Measurements from ENCODE around the gene LRMDA.

Gene LRMDA

GRCh38 chr10:76393875-76394706 lies 962.7 kb downstream of the LRMDA start:
- DNase-seq, result no peak

DNA sequence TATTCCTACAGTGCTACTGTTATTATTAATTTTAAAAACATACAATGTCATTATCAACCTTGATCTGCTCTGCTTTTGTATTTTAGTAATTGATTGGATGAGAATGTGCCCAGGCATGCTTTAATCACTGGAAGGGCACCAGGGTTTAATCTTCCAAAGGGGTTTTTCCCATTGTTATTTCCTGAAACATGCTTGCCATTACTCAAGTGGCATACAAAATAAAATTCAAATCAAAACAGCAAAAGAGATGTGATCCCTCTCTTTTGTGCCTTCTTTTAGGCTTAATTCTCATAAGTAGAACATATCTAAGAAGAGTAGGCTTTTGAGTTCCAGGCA lies 963.3 kb downstream of the LRMDA start:
- DNase-seq, result no peak

GRCh38 chr10:76395251-76395650 lies 963.8 kb downstream of the LRMDA start:
- no peak for DNase-seq

GRCh38 chr10:76396134-76396533 lies 964.7 kb downstream of the LRMDA start:
- DNase-seq, result no peak

DNA sequence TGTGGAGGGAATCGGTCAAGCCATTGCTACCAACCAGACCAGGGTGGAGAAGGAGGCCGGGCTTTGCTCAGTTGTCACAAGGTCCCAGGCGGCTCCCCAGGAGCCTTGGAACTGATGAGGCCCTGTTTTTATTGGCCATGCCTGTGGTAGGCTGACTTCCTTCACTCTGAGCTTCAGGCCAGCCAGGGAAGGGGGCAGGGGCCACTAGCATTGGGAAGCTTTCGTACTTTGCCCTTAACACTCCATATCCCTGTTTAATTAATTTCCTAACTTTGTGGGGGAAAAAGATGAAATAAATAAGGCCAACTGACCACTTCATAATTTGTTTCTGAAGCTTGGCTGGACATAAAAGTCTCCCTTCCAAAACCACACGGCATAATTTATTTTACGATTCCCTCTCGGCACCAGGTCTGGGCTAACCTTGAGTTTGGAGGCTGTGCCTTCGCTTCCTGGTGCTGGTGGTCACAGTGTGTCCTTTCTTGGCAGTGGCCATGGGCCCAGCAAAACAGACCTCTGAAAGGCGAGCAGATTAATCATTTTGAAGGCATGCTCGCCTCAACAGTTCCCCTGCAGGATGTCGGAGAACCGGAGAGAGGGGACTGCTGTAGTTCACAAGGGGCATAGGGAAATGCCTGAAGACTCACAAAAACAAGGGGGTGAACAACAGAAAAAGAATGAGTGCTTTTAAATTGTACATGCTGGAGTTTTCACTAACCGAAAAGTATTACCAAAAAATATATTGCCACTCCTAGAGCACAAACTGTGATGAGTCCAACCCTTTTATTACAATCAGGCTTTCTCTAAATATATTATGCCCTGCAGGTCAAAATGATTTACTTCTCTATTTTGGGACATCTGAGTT lies 966.0 kb downstream of the LRMDA start:
- DNase-seq, result no peak

DNA sequence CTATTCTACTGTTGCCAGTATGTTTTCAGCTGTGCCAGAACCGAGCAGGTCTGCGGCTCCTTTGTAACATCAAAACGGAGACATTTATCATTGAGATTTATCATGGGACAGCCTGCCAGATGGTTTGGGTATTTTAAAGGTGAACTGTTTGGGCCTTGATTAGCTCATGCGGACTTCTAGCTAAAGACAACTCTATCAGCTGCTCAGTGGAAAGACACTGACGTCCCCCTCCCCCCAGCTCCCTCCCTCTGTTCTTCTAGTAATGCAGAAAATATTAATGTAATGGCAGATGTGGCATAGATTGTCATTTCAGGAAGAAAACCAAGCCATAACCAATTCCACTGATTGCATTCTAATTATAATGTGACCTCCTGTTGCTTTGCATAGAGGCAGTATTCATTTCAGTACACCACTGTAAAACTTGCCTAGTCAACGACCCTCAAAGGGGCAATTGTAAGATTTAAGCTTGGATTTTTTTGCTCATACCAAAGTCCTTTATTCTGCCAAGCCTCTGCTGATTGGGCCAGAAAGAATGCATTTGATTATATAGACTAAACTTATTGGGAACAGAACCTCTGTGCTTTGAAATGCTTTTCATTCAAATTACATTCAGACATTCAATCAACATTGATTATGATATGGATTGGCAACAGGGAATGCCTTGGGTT lies 966.8 kb downstream of the LRMDA start:
- DNase-seq, result no peak

DNA sequence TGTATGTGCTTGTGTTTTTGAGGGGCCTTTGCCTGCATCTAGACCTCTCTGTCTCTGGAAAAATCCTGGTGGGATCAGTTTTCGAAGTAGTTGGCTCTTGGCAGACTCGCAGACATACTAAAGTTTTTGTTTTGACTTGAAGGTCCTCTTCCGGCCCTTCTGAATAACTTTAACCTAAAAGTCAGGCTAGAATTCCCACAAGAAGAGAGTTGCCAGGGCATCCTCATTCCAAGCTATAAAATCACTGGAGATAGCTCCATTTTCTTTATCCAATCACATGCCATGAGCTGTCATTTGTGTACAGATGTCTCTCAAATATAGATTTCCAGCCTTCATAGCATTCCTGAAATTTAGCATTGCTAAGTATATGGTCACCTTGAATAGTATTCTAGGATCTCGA lies 967.8 kb downstream of the LRMDA start:
- DNase-seq, result no peak

- DNase-seq, result no peak
These were observed 969.6 kb downstream of the LRMDA start for GRCh38 chr10:76401006-76401405.

GRCh38 chr10:76403912-76404311 lies 972.5 kb downstream of the LRMDA start:
- DNase-seq, result no peak

- no peak for DNase-seq
These were observed 973.1 kb downstream of the LRMDA start for GRCh38 chr10:76404531-76404930.

DNA sequence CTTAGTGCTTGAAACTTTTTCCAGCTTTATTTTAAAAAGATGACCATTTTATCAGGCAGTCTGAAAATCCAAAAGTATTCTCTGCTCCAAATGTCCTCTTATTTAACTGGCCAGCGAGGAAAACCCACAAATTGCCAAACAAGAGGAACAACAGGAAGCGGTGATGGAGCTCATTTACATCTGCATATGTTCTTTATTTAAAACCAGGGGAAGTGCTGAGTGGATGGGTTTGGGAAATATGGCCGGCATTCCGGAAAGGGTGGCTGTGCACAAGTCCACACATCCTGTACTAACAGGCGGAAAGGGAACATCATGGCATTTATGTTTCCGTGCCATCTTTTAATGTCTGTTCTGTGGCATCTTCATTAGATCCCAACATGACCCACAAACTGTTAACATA lies 974.5 kb downstream of the LRMDA start:
- DNase-seq, result no peak

- DNase-seq, result no peak
These were observed 977.2 kb downstream of the LRMDA start for GRCh38 chr10:76408646-76409045.

- no peak for DNase-seq
These were observed 980.5 kb downstream of the LRMDA start for GRCh38 chr10:76411729-76412435.

GRCh38 chr10:76415554-76415953 lies 984.1 kb downstream of the LRMDA start:
- DNase-seq, result no peak

DNA sequence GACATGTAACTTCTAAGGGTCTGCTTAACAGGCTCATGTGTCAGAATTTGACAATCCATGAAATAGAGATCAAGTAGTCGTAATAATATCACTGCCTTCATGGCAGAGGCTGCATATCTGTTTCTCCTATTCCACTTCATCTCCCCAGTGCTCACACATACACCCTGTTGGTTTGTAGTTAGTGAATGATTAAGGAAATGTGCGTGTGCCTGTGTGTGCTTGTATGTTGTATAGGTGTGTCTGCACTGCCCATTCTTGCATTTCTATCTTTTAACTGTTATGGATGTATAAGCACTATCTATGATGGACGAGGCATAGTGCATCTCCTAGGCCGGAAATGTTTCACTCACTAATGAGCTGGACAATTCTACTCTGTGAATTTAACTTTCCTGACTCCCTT lies 985.2 kb downstream of the LRMDA start:
- no peak for DNase-seq

- no peak for DNase-seq
These were observed 989.3 kb downstream of the LRMDA start for GRCh38 chr10:76420725-76421124.

GRCh38 chr10:76422769-76423168 lies 991.3 kb downstream of the LRMDA start:
- DNase-seq, result no peak

DNA sequence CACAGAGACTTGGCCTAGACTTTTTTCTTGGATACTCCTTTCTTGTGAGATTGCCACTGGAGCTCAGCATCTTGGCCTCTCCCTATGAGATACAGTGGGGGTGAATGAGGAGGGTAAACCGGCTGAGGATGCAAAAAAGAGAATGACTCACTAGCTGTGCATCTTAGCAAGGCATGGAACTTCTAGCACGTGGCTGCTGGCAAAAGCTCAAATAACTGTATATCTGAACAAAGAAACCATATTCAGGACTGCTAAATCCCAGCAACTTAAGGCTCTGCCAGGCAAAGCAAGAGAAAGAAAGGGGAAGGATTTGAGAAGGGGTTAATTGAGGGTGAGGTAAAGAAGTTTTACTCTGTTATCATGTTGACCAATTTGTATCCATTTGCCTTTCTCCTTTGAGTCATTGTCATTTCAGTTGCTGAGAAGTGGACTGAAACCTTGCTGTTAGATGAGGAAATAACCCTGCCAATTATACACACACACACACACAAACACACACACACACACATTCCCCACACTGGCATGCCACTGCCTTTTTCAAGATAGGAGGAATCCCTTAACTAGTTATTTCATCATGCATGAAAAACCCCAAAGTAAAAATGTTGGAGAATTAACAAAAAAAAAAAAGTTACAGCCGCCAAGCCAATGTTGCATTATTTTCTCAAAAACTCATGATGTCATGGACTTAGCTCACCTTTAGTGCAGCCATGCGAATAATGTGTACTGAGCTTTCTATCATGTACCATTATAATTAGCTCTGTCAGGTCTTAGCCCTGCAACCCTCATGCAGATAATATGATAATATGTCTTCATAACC lies 997.3 kb downstream of the LRMDA start:
- no peak for DNase-seq

GRCh38 chr10:76429368-76430060 lies 998.1 kb downstream of the LRMDA start:
- no peak for DNase-seq

DNA sequence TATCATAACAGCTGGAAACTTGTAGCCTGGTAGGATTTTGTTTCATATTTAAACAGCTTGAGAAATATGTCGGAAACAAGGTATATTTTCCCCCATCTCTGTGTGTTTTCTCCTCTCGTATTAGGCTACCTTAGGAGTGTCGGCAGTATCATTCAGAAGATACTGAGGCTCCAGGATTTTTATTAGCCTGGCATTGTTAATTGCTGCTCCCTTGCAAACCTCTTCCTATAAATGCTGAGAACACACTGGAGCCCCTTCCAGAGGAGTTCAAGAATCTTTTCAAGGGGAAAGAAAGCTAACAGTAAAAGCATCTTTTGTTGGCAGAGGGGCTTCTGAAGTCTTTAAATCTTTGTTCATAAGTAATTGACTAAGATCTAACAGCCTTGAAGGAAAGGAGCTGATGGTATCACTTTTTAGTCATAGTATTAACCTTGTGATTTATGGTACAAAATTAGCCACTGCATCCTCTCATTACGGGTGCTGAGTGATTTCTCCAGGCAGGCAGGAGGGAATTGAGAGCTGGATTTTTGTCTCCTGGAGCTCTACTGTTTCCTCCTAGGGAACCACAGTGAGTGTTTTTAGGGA lies 998.7 kb downstream of the LRMDA start:
- no peak for DNase-seq
